Trophoblast cell (in vitro differentiated cells and primary cell): ENCODE measurements around the gene CLNK.

ENCODE experiments used
- DNase-seq, 2 donors: peaks; one replicate each; pipeline ENCODE4 v3.0.0-alpha.2; 2016
- H2AFZ ChIP-seq: 2 replicates; pipeline ENCODE4 v1.6.1; 2013; ENCODE audit warnings: low read length, moderate library complexity, mild to moderate bottlenecking; ENCODE audit not compliant: insufficient read depth, poor library complexity
- H2AK5ac ChIP-seq: 2 replicates; pipeline ENCODE4 v1.6.1; 2013; ENCODE audit warnings: mild to moderate bottlenecking, low read length
- H2BK120ac ChIP-seq: 2 replicates; pipeline ENCODE4 v1.6.1; 2013; ENCODE audit warnings: low read length, mild to moderate bottlenecking, moderate library complexity; ENCODE audit not compliant: insufficient read depth, poor library complexity
- H2BK12ac ChIP-seq: 2 replicates; pipeline ENCODE4 v1.6.1; 2013; ENCODE audit warnings: mild to moderate bottlenecking, low read length, moderate library complexity
- H2BK5ac ChIP-seq: 2 replicates; pipeline ENCODE4 v1.6.1; 2013; ENCODE audit warnings: low read length, low read depth, moderate library complexity, mild to moderate bottlenecking; ENCODE audit not compliant: poor library complexity
- H3K14ac ChIP-seq: 2 replicates; pipeline ENCODE4 v1.6.1; 2013; ENCODE audit warnings: mild to moderate bottlenecking, low read length
- H3K18ac ChIP-seq: 2 replicates; pipeline ENCODE4 v1.6.1; 2013; ENCODE audit warnings: mild to moderate bottlenecking, low read length
- H3K23ac ChIP-seq: 2 replicates; pipeline ENCODE4 v1.6.1; 2013; ENCODE audit warnings: low read length
- H3K27ac ChIP-seq: 2 replicates; pipeline ENCODE4 v1.5.1; 2013; ENCODE audit warnings: low read depth, mild to moderate bottlenecking, inconsistent platforms, low read length, moderate library complexity
- H3K27me3 ChIP-seq: 2 replicates; pipeline ENCODE4 v1.6.1; 2013; ENCODE audit warnings: inconsistent platforms, mild to moderate bottlenecking, low read length, moderate library complexity; ENCODE audit not compliant: insufficient read depth
- H3K36me3 ChIP-seq, 2 experiments: 1 replicate in 1 of 2; 2 replicates in 1 of 2; pipeline ENCODE4 v1.6.1; 2013; ENCODE audit warnings: low read length in 2 of 2, mild to moderate bottlenecking in 2 of 2, moderate library complexity in 1 of 2; ENCODE audit not compliant: insufficient read depth in 2 of 2, control insufficient read depth in 1 of 2
- H3K4ac ChIP-seq: 2 replicates; pipeline ENCODE4 v1.6.1; 2013; ENCODE audit warnings: low read depth, mild to moderate bottlenecking, low read length, moderate library complexity
- H3K4me1 ChIP-seq, 2 experiments: 1 replicate in 1 of 2; 2 replicates in 1 of 2; pipeline ENCODE4 v1.6.1; 2013; ENCODE audit warnings: low read length in 2 of 2, mild to moderate bottlenecking in 2 of 2, moderate library complexity in 1 of 2; ENCODE audit not compliant: insufficient read depth in 2 of 2, control insufficient read depth in 1 of 2
- H3K4me2 ChIP-seq: 2 replicates; pipeline ENCODE4 v1.6.1; 2013; ENCODE audit warnings: inconsistent platforms, mild to moderate bottlenecking, low read length, moderate library complexity
- H3K4me3 ChIP-seq: 2 replicates; pipeline ENCODE4 v1.5.1; 2013; ENCODE audit warnings: mild to moderate bottlenecking, low read depth, low read length, inconsistent platforms
- H3K79me1 ChIP-seq: one replicate; pipeline ENCODE4 v1.6.1; 2013; ENCODE audit warnings: low read length
- H3K79me2 ChIP-seq: 2 replicates; pipeline ENCODE4 v1.6.1; 2013; ENCODE audit warnings: low read length, mild to moderate bottlenecking; ENCODE audit not compliant: control insufficient read depth, insufficient read depth, poor library complexity
- H3K9ac ChIP-seq: 2 replicates; pipeline ENCODE4 v1.6.1; 2013; ENCODE audit warnings: mild to moderate bottlenecking, low read length
- H3K9me3 ChIP-seq: 2 replicates; pipeline ENCODE4 v1.6.1; 2013; ENCODE audit warnings: low read depth, mild to moderate bottlenecking, control low read depth, inconsistent platforms, low read length; ENCODE audit not compliant: insufficient read depth
- H4K12ac ChIP-seq: 2 replicates; pipeline ENCODE4 v1.6.1; 2013; ENCODE audit warnings: low read depth, mild to moderate bottlenecking, low read length, moderate library complexity
- H4K8ac ChIP-seq: 2 replicates; pipeline ENCODE4 v1.6.1; 2013; ENCODE audit warnings: low read depth, mild to moderate bottlenecking, low read length, moderate library complexity
- H4K91ac ChIP-seq: one replicate; pipeline ENCODE4 v1.6.1; 2013; ENCODE audit warnings: low read depth, mild to moderate bottlenecking, low read length, moderate library complexity
- WGBS: extraction: QIAGEN DNeasy Blood & Tissue Kit; methylation state at CpG from one replicate; pipeline ENCODE4 v1.1.7; 2013; ENCODE audit warnings: missing lambda C conversion rate; ENCODE audit not compliant: insufficient read length, insufficient coverage; ENCODE audit errors: extremely low coverage; 5-methylcytosine and 5-hydroxymethylcytosine counted together

CLNK gene

DNA sequence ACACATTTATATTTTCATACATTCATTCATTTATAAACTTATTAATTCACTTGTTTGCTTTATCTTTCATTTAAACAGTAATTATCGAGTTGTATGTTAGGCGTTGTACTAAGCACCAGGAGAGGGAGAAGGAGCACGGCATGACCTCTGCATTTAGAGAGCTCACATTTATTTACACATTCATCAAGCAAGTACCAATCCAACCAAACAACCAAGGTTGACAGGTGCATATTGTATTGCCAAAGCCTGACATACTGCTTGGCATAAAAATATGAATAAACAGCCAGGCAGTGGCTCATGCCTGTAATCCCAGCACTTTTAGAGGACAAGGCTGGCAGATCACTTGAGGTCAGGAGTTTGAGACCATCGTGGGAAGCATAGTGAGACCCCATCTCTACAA is 37.0 kb upstream of the CLNK start:
- no peaks in the 10 kb centered on the region for H3K4me1 ChIP-seq
- H3K9ac ChIP-seq: no peak overlapping the region
- no peak overlapping the region for H2AFZ ChIP-seq

DNA sequence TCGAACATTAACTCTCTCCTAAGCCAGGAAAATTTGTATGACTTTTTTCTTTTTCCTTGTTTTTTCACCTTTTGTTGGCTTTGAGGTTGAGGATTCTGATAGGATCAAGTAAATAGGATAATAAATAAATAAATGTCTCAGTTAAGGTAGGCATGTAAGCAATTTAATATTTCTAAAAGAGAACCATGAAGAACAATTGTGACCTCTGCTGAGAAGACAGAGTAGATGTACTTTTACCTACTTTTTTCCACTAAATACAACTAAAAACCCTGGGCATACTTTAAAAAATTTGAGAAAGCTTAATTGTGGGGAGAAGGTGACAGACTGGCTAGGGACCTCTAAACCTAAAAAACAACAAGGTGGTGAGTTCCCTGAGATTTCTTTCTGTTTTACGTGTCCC is 31.6 kb upstream of the CLNK start:
- Histone ChIP-seq H3K4me1 (no peaks in the 10 kb centered on the region), H3K23ac (no peak overlapping the region), H2AK5ac (no peak overlapping the region), H3K9ac (no peak overlapping the region), H3K36me3 (no peaks in the 10 kb centered on the region), H3K9me3 (no peaks in the 10 kb centered on the region), H3K4me3 (no peak overlapping the region), H2AFZ (no peak overlapping the region), H3K27ac (no peak overlapping the region), H3K4me2 (no peak overlapping the region), H3K14ac (no peak overlapping the region), H4K12ac (no peak overlapping the region), H3K18ac (no peak overlapping the region), H4K8ac (no peak overlapping the region), H2BK5ac (no peak overlapping the region), H2BK12ac (no peak overlapping the region), H2BK120ac (no peak overlapping the region), H4K91ac (no peak overlapping the region), H3K27me3 (no peaks in the 10 kb centered on the region), H3K79me2 (no peaks in the 10 kb centered on the region), H3K4ac (no peak overlapping the region), H3K79me1 (no peaks in the 10 kb centered on the region)
- no CpG with 5 or more reads among the region's 2 CpGs for WGBS
- DNase-seq: no peak

More for the DNA sequence above, 37.0 kb upstream of the CLNK start:
- Histone ChIP-seq H4K12ac (no peak overlapping the region), H3K4ac (no peak overlapping the region), H3K4me3 (no peak overlapping the region), H3K9me3 (no peaks in the 10 kb centered on the region), H3K27me3 (no peaks in the 10 kb centered on the region), H3K14ac (no peak overlapping the region), H3K79me2 (no peaks in the 10 kb centered on the region), H3K23ac (no peak overlapping the region), H3K4me2 (no peak overlapping the region), H4K8ac (no peak overlapping the region), H3K79me1 (no peaks in the 10 kb centered on the region), H3K36me3 (no peaks in the 10 kb centered on the region), H3K18ac (no peak overlapping the region), H2AK5ac (no peak overlapping the region), H2BK12ac (no peak overlapping the region), H4K91ac (no peak overlapping the region), H3K27ac (no peak overlapping the region), H2BK5ac (no peak overlapping the region), H2BK120ac (no peak overlapping the region)
- no CpG with 5 or more reads among the region's 4 CpGs for WGBS
- DNase-seq: no peak

- no peak overlapping the region for H3K18ac ChIP-seq
- no peaks in the 10 kb centered on the region for H3K36me3 ChIP-seq
- H3K9me3 ChIP-seq: no peaks in the 10 kb centered on the region
- no peak overlapping the region for H3K4ac ChIP-seq
- H2BK12ac ChIP-seq: no peak overlapping the region
- no peak overlapping the region for H4K91ac ChIP-seq
- H3K9ac ChIP-seq: no peak overlapping the region
- no peak overlapping the region for H3K14ac ChIP-seq
- no peak overlapping the region for H2AK5ac ChIP-seq
- H4K12ac ChIP-seq: no peak overlapping the region
- no peaks in the 10 kb centered on the region for H3K79me1 ChIP-seq
- no peak overlapping the region for H3K4me2 ChIP-seq
- H2AFZ ChIP-seq: no peak overlapping the region
- DNase-seq: peak in 1 of 2 donors; percentile 47
- H3K79me2 ChIP-seq: no peaks in the 10 kb centered on the region
- H2BK120ac ChIP-seq: no peak overlapping the region
- H2BK5ac ChIP-seq: no peak overlapping the region
- no peak overlapping the region for H3K27ac ChIP-seq
- no peak overlapping the region for H4K8ac ChIP-seq
- H3K4me3 ChIP-seq: no peak overlapping the region
- WGBS: no CpG with 5 or more reads among the region's 5 CpGs
- H3K27me3 ChIP-seq: no peaks in the 10 kb centered on the region
- H3K4me1 ChIP-seq: no peaks in the 10 kb centered on the region
- no peak overlapping the region for H3K23ac ChIP-seq
Measured at GRCh38 chr4:10715696-10716095, 31.1 kb upstream of the CLNK start.

DNA sequence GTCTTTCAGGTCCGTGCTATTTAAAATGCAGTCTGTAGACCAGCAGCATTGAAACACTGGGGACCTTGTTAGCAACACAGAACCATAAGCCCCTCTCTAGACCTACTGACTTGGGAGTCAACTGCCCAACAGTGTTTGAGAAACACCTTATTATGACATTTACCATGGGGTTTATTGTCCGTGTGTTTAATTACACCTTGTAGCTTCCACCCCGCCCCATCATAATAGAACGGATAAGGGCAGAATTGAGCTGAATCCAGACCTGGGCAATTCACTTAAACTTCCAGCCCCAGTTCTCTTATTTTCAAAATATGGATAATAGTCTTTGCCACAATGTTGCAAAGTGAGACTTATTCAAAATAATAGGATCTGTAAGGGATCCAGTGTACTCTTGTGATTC is 30.6 kb upstream of the CLNK start:
- H4K91ac ChIP-seq: no peak overlapping the region
- no peak overlapping the region for H3K9ac ChIP-seq
- H3K4ac ChIP-seq: no peak overlapping the region
- no peak overlapping the region for H3K14ac ChIP-seq
- H2AK5ac ChIP-seq: no peak overlapping the region
- no peak overlapping the region for H3K4me2 ChIP-seq
- no peaks in the 10 kb centered on the region for H3K27me3 ChIP-seq
- no peaks in the 10 kb centered on the region for H3K9me3 ChIP-seq
- no peak overlapping the region for H3K4me3 ChIP-seq
- no CpG with 5 or more reads among the region's 4 CpGs for WGBS
- H4K12ac ChIP-seq: no peak overlapping the region
- H3K18ac ChIP-seq: no peak overlapping the region
- no peak for DNase-seq
- no peak overlapping the region for H2BK5ac ChIP-seq
- no peak overlapping the region for H2BK12ac ChIP-seq
- H3K23ac ChIP-seq: no peak overlapping the region
- no peaks in the 10 kb centered on the region for H3K36me3 ChIP-seq
- no peak overlapping the region for H4K8ac ChIP-seq
- no peaks in the 10 kb centered on the region for H3K79me2 ChIP-seq
- H3K79me1 ChIP-seq: no peaks in the 10 kb centered on the region
- no peak overlapping the region for H2BK120ac ChIP-seq
- H2AFZ ChIP-seq: no peak overlapping the region
- H3K27ac ChIP-seq: no peak overlapping the region
- no peaks in the 10 kb centered on the region for H3K4me1 ChIP-seq
